H9 (cell line): ENCODE measurements around the gene RRP15. TPM values are rescaled to one million over a fixed set of nuclear protein-coding genes. Genes with fewer than 3 reads are reported as not detected.

Source experiments
- DNase-seq: peaks from one replicate; pipeline ENCODE4 v3.0.0-alpha.2; 2017
- H2AFZ ChIP-seq: one replicate; pipeline ENCODE4 v1.6.1; 2013; ENCODE audit warnings: mild to moderate bottlenecking, low read length, control low read depth, moderate library complexity
- H2AK5ac ChIP-seq: 2 replicates; pipeline ENCODE4 v1.6.1; 2013; ENCODE audit warnings: low read length, control low read depth, mixed read lengths; ENCODE audit not compliant: insufficient read length
- H2BK120ac ChIP-seq: one replicate; pipeline ENCODE4 v1.6.1; 2013; ENCODE audit warnings: low read depth, mild to moderate bottlenecking, low read length, control low read depth, inconsistent platforms; ENCODE audit not compliant: poor library complexity, severe bottlenecking
- H2BK12ac ChIP-seq: 2 replicates; pipeline ENCODE4 v1.6.1; 2013; ENCODE audit warnings: low read length, control low read depth, mixed read lengths, low read depth; ENCODE audit not compliant: insufficient read length
- H2BK15ac ChIP-seq: 2 replicates; pipeline ENCODE4 v1.6.1; 2013; ENCODE audit warnings: low read depth, low read length, control low read depth
- H2BK20ac ChIP-seq: one replicate; pipeline ENCODE4 v1.6.1; 2013; ENCODE audit warnings: low read depth, mild to moderate bottlenecking, low read length, control low read depth, inconsistent platforms; ENCODE audit not compliant: poor library complexity, severe bottlenecking
- H2BK5ac ChIP-seq: 2 replicates; pipeline ENCODE4 v1.6.1; 2013; ENCODE audit warnings: low read length, control low read depth, mixed read lengths; ENCODE audit not compliant: insufficient read length
- H3K14ac ChIP-seq: 2 replicates; pipeline ENCODE4 v1.6.1; 2013; ENCODE audit warnings: low read length, control low read depth; ENCODE audit not compliant: insufficient read depth
- H3K18ac ChIP-seq: 2 replicates; pipeline ENCODE4 v1.6.1; 2013; ENCODE audit warnings: low read depth, mild to moderate bottlenecking, mixed read lengths, low read length, control low read depth; ENCODE audit not compliant: insufficient read length
- H3K23ac ChIP-seq: 2 replicates; pipeline ENCODE4 v1.6.1; 2013; ENCODE audit warnings: low read length, control low read depth, mixed read lengths, low read depth; ENCODE audit not compliant: insufficient read length
- H3K23me2 ChIP-seq: 2 replicates; pipeline ENCODE4 v1.6.1; 2013; ENCODE audit warnings: low read depth, mild to moderate bottlenecking, mixed read lengths, low read length, control low read depth; ENCODE audit not compliant: insufficient read length, poor library complexity, severe bottlenecking
- H3K27ac ChIP-seq: 2 replicates; pipeline ENCODE4 v1.5.1; 2013; ENCODE audit warnings: low read length, control low read depth, mixed read lengths, low read depth; ENCODE audit not compliant: insufficient read length
- H3K27me3 ChIP-seq: 2 replicates; pipeline ENCODE4 v1.6.1; 2013; ENCODE audit warnings: low read length, control low read depth, inconsistent platforms; ENCODE audit not compliant: insufficient read depth
- H3K4ac ChIP-seq: 2 replicates; pipeline ENCODE4 v1.6.1; 2013; ENCODE audit warnings: low read depth, mild to moderate bottlenecking, control low read depth, inconsistent platforms, low read length, moderate library complexity
- H3K4me1 ChIP-seq: 2 replicates; pipeline ENCODE4 v1.6.1; 2013; ENCODE audit warnings: low read length, control low read depth, inconsistent platforms; ENCODE audit not compliant: insufficient read depth
- H3K4me2 ChIP-seq: 2 replicates; pipeline ENCODE4 v1.6.1; 2013; ENCODE audit warnings: low read length, control low read depth, mixed read lengths; ENCODE audit not compliant: insufficient read length, insufficient read depth
- H3K56ac ChIP-seq: 2 replicates; pipeline ENCODE4 v1.6.1; 2013; ENCODE audit warnings: low read depth, mild to moderate bottlenecking, mixed read lengths, low read length, control low read depth; ENCODE audit not compliant: insufficient read length
- H3K79me1 ChIP-seq: 2 replicates; pipeline ENCODE4 v1.6.1; 2013; ENCODE audit warnings: low read depth, mild to moderate bottlenecking, moderate library complexity, low read length, control low read depth, inconsistent platforms; ENCODE audit not compliant: insufficient read depth, poor library complexity, severe bottlenecking
- H3K79me2 ChIP-seq: 2 replicates; pipeline ENCODE4 v1.6.1; 2013; ENCODE audit warnings: low read length, control low read depth, inconsistent platforms; ENCODE audit not compliant: insufficient read depth
- H3K9ac ChIP-seq: 2 replicates; pipeline ENCODE4 v1.6.1; 2013; ENCODE audit warnings: low read length, control low read depth, mixed read lengths; ENCODE audit not compliant: insufficient read length; ENCODE audit errors: extremely low read depth
- H3K9me3 ChIP-seq: one replicate; pipeline ENCODE4 v1.6.1; 2013; ENCODE audit warnings: low read depth, low read length, inconsistent platforms; ENCODE audit not compliant: control insufficient read depth
- H3T11ph ChIP-seq: one replicate; pipeline ENCODE4 v1.6.1; 2013; ENCODE audit warnings: mild to moderate bottlenecking, low read length, control low read depth, inconsistent platforms
- H4K20me1 ChIP-seq: one replicate; pipeline ENCODE4 v1.6.1; 2013; ENCODE audit not compliant: control insufficient read depth, insufficient read length, insufficient read depth
- H4K5ac ChIP-seq: 2 replicates; pipeline ENCODE4 v1.6.1; 2013; ENCODE audit warnings: low read depth, mild to moderate bottlenecking, mixed read lengths, low read length, control low read depth; ENCODE audit not compliant: insufficient read length
- H4K8ac ChIP-seq: replicated peaks from 2 replicates; pipeline ENCODE4 v1.6.1; 2013; ENCODE audit warnings: low read length, control low read depth, mixed read lengths, low read depth; ENCODE audit not compliant: insufficient read length
- H4K91ac ChIP-seq: 2 replicates; pipeline ENCODE4 v1.6.1; 2013; ENCODE audit warnings: low read depth, mild to moderate bottlenecking, moderate library complexity, mixed read lengths, low read length, control low read depth; ENCODE audit not compliant: insufficient read length
- H3K27ac Mint-ChIP-seq, 3 experiments: 2 replicates in 2 of 3; 3 replicates in 1 of 3; pipeline ENCODE4 v1.8.0; 2020 to 2021; ENCODE audit warnings: mixed read lengths in 3 of 3, mild to moderate bottlenecking in 1 of 3, moderate library complexity in 1 of 3
- H3K27me3 Mint-ChIP-seq: 2 replicates; pipeline ENCODE4 v1.8.0; 2021; ENCODE audit warnings: low read depth, mild to moderate bottlenecking, moderate library complexity, mixed read lengths
- H3K36me3 Mint-ChIP-seq, 3 experiments: 2 replicates in 2 of 3; 3 replicates in 1 of 3; pipeline ENCODE4 v1.8.0; 2020 to 2021; ENCODE audit warnings: low read depth in 3 of 3, mixed read lengths in 3 of 3; ENCODE audit not compliant: insufficient read depth in 1 of 3
- H3K4me1 Mint-ChIP-seq, 2 experiments: 2 replicates each; pipeline ENCODE4 v1.8.0; 2020; ENCODE audit warnings: mixed read lengths in 2 of 2
- H3K4me3 Mint-ChIP-seq, 2 experiments: 2 replicates in 1 of 2; 3 replicates in 1 of 2; pipeline ENCODE4 v1.8.0; 2020 to 2021; ENCODE audit warnings: mild to moderate bottlenecking in 2 of 2, mixed read lengths in 2 of 2, moderate library complexity in 1 of 2
- H3K9me3 Mint-ChIP-seq, 2 experiments: 2 replicates in 1 of 2; 3 replicates in 1 of 2; pipeline ENCODE4 v1.8.0; 2020; ENCODE audit warnings: mild to moderate bottlenecking in 2 of 2, mixed read lengths in 2 of 2, moderate library complexity in 1 of 2
- CTCF ChIP-seq: fragments of 200-600 bp; sonication (generic); conservative IDR thresholded peaks from 3 replicates; pipeline ENCODE4 v1.8.0; 2021; ENCODE audit warnings: antibody characterized with exemption, mild to moderate bottlenecking
- WGBS: extraction: QIAGEN DNeasy Blood & Tissue Kit; methylation state at CpG from one replicate; pipeline ENCODE4 v1.1.7; 2013; ENCODE audit warnings: missing lambda C conversion rate, low lambda C conversion rate, mixed read lengths; ENCODE audit not compliant: insufficient read length; ENCODE audit errors: extremely low coverage; 5-methylcytosine and 5-hydroxymethylcytosine counted together
- total RNA-seq: library from RNA; stranded (reverse); gene quantifications from 2 replicates; pipeline ENCODE4 v1.2.1, GENCODE V29; 2021

Gene RRP15
- total RNA-seq, 1 experiment from 2014 or later = 48.7 TPM

- Histone ChIP-seq H3K56ac (no peak overlapping the region), H2BK20ac (no peak overlapping the region), H4K91ac (no peak overlapping the region), H4K8ac (no peak overlapping the region), H2BK120ac (no peak overlapping the region), H3K4me1 (no peaks in the 10 kb centered on the region), H3K14ac (no peak overlapping the region), H3T11ph (no peak overlapping the region), H2BK5ac (no peak overlapping the region), H3K79me2 (no peaks in the 10 kb centered on the region), H3K18ac (no peak overlapping the region), H3K27me3 (no peaks in the 10 kb centered on the region), H3K9ac (no peak overlapping the region), H3K23me2 (no peaks in the 10 kb centered on the region), H2AFZ (no peak overlapping the region), H3K4ac (no peak overlapping the region), H3K27ac (no peak overlapping the region), H3K4me2 (no peak overlapping the region), H2BK12ac (no peak overlapping the region), H2BK15ac (no peak overlapping the region), H3K9me3 (no peaks in the 10 kb centered on the region), H4K20me1 (no peaks in the 10 kb centered on the region), H3K23ac (no peak overlapping the region), H3K79me1 (no peaks in the 10 kb centered on the region), H4K5ac (no peak overlapping the region), H2AK5ac (no peak overlapping the region)
- no peaks in the 10 kb centered on the region for H3K9me3 Mint-ChIP-seq
- no peak overlapping the region for H3K27ac Mint-ChIP-seq
- H3K4me3 Mint-ChIP-seq = no peak overlapping the region
- TF ChIP-seq CTCF = no peak
- WGBS = no CpG with 5 or more reads among the region's 1 CpG
- no peaks in the 10 kb centered on the region for H3K36me3 Mint-ChIP-seq
- H3K27me3 Mint-ChIP-seq = no peaks in the 10 kb centered on the region
- no peak for DNase-seq
- H3K4me1 Mint-ChIP-seq = peaks cover 8% of the 10 kb centered on the region in 2 experiments
Measured at GRCh38 chr1:218363141-218363540, 78.0 kb downstream of the RRP15 start.
